ENCODE results near the gene ANKRD49. TPM values are rescaled to one million over a fixed set of nuclear protein-coding genes. Genes with fewer than 3 reads are reported as not detected.

ANKRD49 gene
- total and polyA plus RNA-seq, 2 of the 8 experiments (the other 6 are each of a cell fraction or from before 2014, with no cell fraction given), result 7.4 to 12.2 TPM

- H3K18ac ChIP-seq (ENCODE audit: extremely low read depth, low read length), result no peak overlapping the region; the same call in 1 of the 2 replicates
- H2AFZ ChIP-seq (ENCODE audit: low read length), result peak overlapping the region; percentile 13
- H3K79me2 ChIP-seq (ENCODE audit: control insufficient read depth in 1 of 2, insufficient read depth in 2 of 2, low read length in 2 of 2), result peaks cover 0 to 28% of the 10 kb centered on the region in 2 experiments; a peak in 2 of 4 replicates
- ChIA-PET CTCF (ENCODE audit: partially characterized antibody) (interaction anchor here (0.8 to 1.0 kb wide), 3 partner anchors 26 to 599 kb away, joined by 4 to 5 read pairs (median 4); no protein-coding TSS in a partner anchor), POLR2A (ENCODE audit: partially characterized antibody) (interaction anchor here (0.6 to 1.6 kb wide), 3 partner anchors 14 to 71 kb away, joined by 3 to 7 read pairs (median 3); no protein-coding TSS in a partner anchor)
- no peaks in the 10 kb centered on the region for H4K20me1 ChIP-seq (replicated peaks in 1 of 2; ENCODE audit: control insufficient read depth in 1 of 2, insufficient read depth in 2 of 2, low read length in 2 of 2)
- no peak overlapping the region for H4K91ac ChIP-seq (replicated peaks; ENCODE audit: insufficient read length, low read length)
- no peak overlapping the region for H3K23ac ChIP-seq (ENCODE audit: insufficient read length)
- peak overlapping the region; percentile 72 to 93 (median 81) for H3K9ac ChIP-seq (replicated peaks in 1 of 4; ENCODE audit: extremely low read depth in 1 of 4, low read depth in 3 of 4, low read length in 3 of 4)
- no peak overlapping the region for H2BK12ac ChIP-seq (ENCODE audit: low read depth, low read length)
- no peaks in the 10 kb centered on the region for H3K9me3 ChIP-seq (ENCODE audit: insufficient read depth in 2 of 2, low read depth in 1 of 2, low read length in 1 of 2)
- no peaks in the 10 kb centered on the region; a peak in 1 of 7 replicates for H3K4me1 ChIP-seq (replicated peaks in 1 of 4; ENCODE audit: control insufficient read depth in 3 of 4, insufficient read depth in 4 of 4, low read length in 3 of 4)
- H3K36me3 ChIP-seq (ENCODE audit: control insufficient read depth in 2 of 4, insufficient read depth in 4 of 4, low read length in 3 of 4), result peaks cover 8 to 40% (median 18%) of the 10 kb centered on the region in 4 experiments; a peak in 6 of 8 replicates
- H3K4ac ChIP-seq (replicated peaks; ENCODE audit: insufficient read length, low read depth, low read length), result no peak overlapping the region
- H2BK5ac ChIP-seq (ENCODE audit: low read depth, low read length), result no peak overlapping the region; the same call in 1 of the 2 replicates
- no peak overlapping the region for H2BK15ac ChIP-seq (ENCODE audit: low read length)
- no peak overlapping the region for H2BK20ac ChIP-seq (ENCODE audit: low read length)
- H2AK5ac ChIP-seq (ENCODE audit: low read depth, low read length), result no peak overlapping the region
- WGBS, 2 experiments (ENCODE audit: extremely low coverage in 1 of 2, insufficient coverage in 1 of 2, insufficient read length in 1 of 2, insufficient replicate concordance in 2 of 2, low coverage in 1 of 2, low lambda C conversion rate in 2 of 2, missing lambda C conversion rate in 1 of 2), result 7% methylated on average over 19 of the region's 19 CpGs; no CpG with 5 or more reads in 1 of the 2 experiments
- H3K79me1 ChIP-seq (ENCODE audit: low read depth, low read length), result no peaks in the 10 kb centered on the region; the same call in 1 of the 2 replicates
- H3K14ac ChIP-seq (ENCODE audit: insufficient read length), result no peak overlapping the region
- peak overlapping the region; percentile 72 for H3K27ac ChIP-seq (ENCODE audit: low read depth, low read length)
- H2BK120ac ChIP-seq (replicated peaks; ENCODE audit: low read depth, low read length), result no peak overlapping the region
- H3K4me2 ChIP-seq (ENCODE audit: insufficient read depth in 1 of 2, low read depth in 2 of 2, low read length in 2 of 2), result peak overlapping the region; percentile 53 to 80
- H3K56ac ChIP-seq (replicated peaks; ENCODE audit: insufficient read length, low read depth, low read length), result no peak overlapping the region
- H3K23me2 ChIP-seq (ENCODE audit: low read depth, low read length), result no peaks in the 10 kb centered on the region
- H4K8ac ChIP-seq (ENCODE audit: extremely low read depth, insufficient read depth, low read length), result peak overlapping the region; percentile 84; the same call in 1 of the 2 replicates
- peak in 1 of 2 experiments; percentile 10 for DNase-seq (ENCODE audit: low read depth in 1 of 2, low spot score in 2 of 2)
- peak; percentile 62 for FAIRE-seq
- no peak overlapping the region for H4K5ac ChIP-seq (ENCODE audit: insufficient read length, low read depth, low read length)
- peaks cover 0 to 1% (median 0%) of the 10 kb centered on the region in 4 experiments; a peak in 1 of 7 replicates for H3K27me3 ChIP-seq (replicated peaks in 1 of 4; ENCODE audit: control insufficient read depth in 3 of 4, extremely low read depth in 1 of 4, insufficient read depth in 3 of 4, low read length in 3 of 4)
- H3K4me3 ChIP-seq (ENCODE audit: extremely low read depth in 1 of 4, insufficient read depth in 2 of 4, low read depth in 3 of 4, low read length in 4 of 4), result peak overlapping the region; percentile 85 to 96 (median 90)
- TF ChIP-seq YY1 (IDR thresholded peaks at IDR 0.05; ENCODE audit: low read depth, low read length) (no peak), TCF12 (IDR thresholded peaks at IDR 0.05; ENCODE audit: low read depth, low read length) (no peak), MAFK (IDR thresholded peaks at IDR 0.05; ENCODE audit: low read depth, low read length) (no peak), CREB1 (IDR thresholded peaks at IDR 0.05) (no peak), SIX5 (IDR thresholded peaks at IDR 0.05; ENCODE audit: low read depth, low read length) (no peak), HDAC6 (IDR thresholded peaks at IDR 0.05; ENCODE audit: low read depth, low read length) (no peak), NANOG (IDR thresholded peaks at IDR 0.05; ENCODE audit: insufficient read depth, low read depth, low read length, poor library complexity, severe bottlenecking) (no peak), RXRA (IDR thresholded peaks at IDR 0.05; ENCODE audit: insufficient read depth, low read depth, low read length) (no peak), BRCA1 (IDR thresholded peaks at IDR 0.05; ENCODE audit: low read depth, low read length) (no peak), SIN3A (conservative IDR thresholded peaks at IDR 0.05 in 1 of 2, IDR thresholded peaks at IDR 0.05 in 1 of 2; ENCODE audit: low read depth in 1 of 2, low read length in 2 of 2) (peak in 1 of 2 experiments; percentile 22; a peak in 2 of 4 replicates), RNF2 (IDR thresholded peaks at IDR 0.05; ENCODE audit: borderline replicate concordance, low read depth, low read length, missing control alignments, poor library complexity, severe bottlenecking) (no peak)
- TF ChIP-seq, protein P1, sequence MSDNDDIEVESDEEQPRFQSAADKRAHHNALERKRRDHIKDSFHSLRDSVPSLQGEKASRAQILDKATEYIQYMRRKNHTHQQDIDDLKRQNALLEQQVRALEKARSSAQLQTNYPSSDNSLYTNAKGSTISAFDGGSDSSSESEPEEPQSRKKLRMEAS (IDR thresholded peaks at IDR 0.05), result no peak; the same call in 1 of the 2 replicates
Observed at GRCh38 chr11:94494126-94494680, 419 bp downstream of the ANKRD49 start.

Data from H1 (cell line).